Endodermal cell (in vitro differentiated cells): Measurements from ENCODE around the gene LYSMD3. TPM values are rescaled to one million over a fixed set of nuclear protein-coding genes. Genes with fewer than 3 reads are reported as not detected.

Source experiments
- DNase-seq: peaks from one replicate; pipeline ENCODE4 v3.0.0-alpha.2; 2017
- H3K27ac ChIP-seq: 2 replicates; pipeline ENCODE4 v1.5.1; 2013; ENCODE audit warnings: mild to moderate bottlenecking, low read depth, low read length, moderate library complexity
- H3K27me3 ChIP-seq: 2 replicates; pipeline ENCODE4 v1.6.1; 2013; ENCODE audit warnings: mild to moderate bottlenecking, low read length, moderate library complexity; ENCODE audit not compliant: insufficient read depth, control insufficient read depth, poor library complexity, severe bottlenecking
- H3K36me3 ChIP-seq: 2 replicates; pipeline ENCODE4 v1.7.0; 2013; ENCODE audit warnings: mild to moderate bottlenecking, low read length, moderate library complexity; ENCODE audit not compliant: control insufficient read depth, insufficient read depth
- H3K4me1 ChIP-seq: one replicate; pipeline ENCODE4 v1.7.0; 2013; ENCODE audit warnings: low read length; ENCODE audit not compliant: control insufficient read depth, insufficient read depth
- H3K4me3 ChIP-seq: 2 replicates; pipeline ENCODE4 v1.5.1; 2013; ENCODE audit warnings: mild to moderate bottlenecking, low read length, moderate library complexity
- H3K9ac ChIP-seq: 2 replicates; pipeline ENCODE4 v1.6.1; 2013; ENCODE audit warnings: mild to moderate bottlenecking, low read length, moderate library complexity; ENCODE audit not compliant: poor library complexity, severe bottlenecking; ENCODE audit errors: extremely low read depth
- H3K9me3 ChIP-seq: 2 replicates; pipeline ENCODE4 v1.6.1; 2013; ENCODE audit warnings: mild to moderate bottlenecking, low read length, moderate library complexity; ENCODE audit not compliant: control insufficient read depth
- H3K27ac Mint-ChIP-seq: 2 replicates; pipeline ENCODE4 v1.8.0; 2020; ENCODE audit warnings: mixed read lengths
- H3K27me3 Mint-ChIP-seq: 2 replicates; pipeline ENCODE4 v1.8.0; 2021; ENCODE audit warnings: mild to moderate bottlenecking, mixed read lengths; ENCODE audit not compliant: insufficient read depth
- H3K36me3 Mint-ChIP-seq: 2 replicates; pipeline ENCODE4 v1.8.0; 2020; ENCODE audit warnings: low read depth, mixed read lengths
- H3K4me1 Mint-ChIP-seq: 2 replicates; pipeline ENCODE4 v1.8.0; 2020; ENCODE audit warnings: mixed read lengths
- H3K4me3 Mint-ChIP-seq: 2 replicates; pipeline ENCODE4 v1.8.0; 2020; ENCODE audit warnings: mild to moderate bottlenecking, moderate library complexity, mixed read lengths
- H3K9me3 Mint-ChIP-seq: 2 replicates; pipeline ENCODE4 v1.8.0; 2020; ENCODE audit warnings: mild to moderate bottlenecking, mixed read lengths
- CTCF ChIP-seq: fragments of 200-600 bp; sonication (generic); conservative IDR thresholded peaks from 2 replicates; pipeline ENCODE4 v1.5.0; 2021; ENCODE audit warnings: antibody characterized with exemption, mild to moderate bottlenecking
- WGBS, 2 experiments: methylation state at CpG; one replicate each; pipeline versions ENCODE4 v1.1.5 to v1.1.7; 2013; ENCODE audit warnings: missing lambda C conversion rate in 2 of 2, mixed read lengths in 1 of 2; ENCODE audit not compliant: insufficient coverage in 1 of 2, insufficient read length in 1 of 2; 5-methylcytosine and 5-hydroxymethylcytosine counted together
- total RNA-seq, 2 donors: library from RNA; stranded (reverse); fragmentation: NEBNext Ultra II Directional in 1 of 2; extraction: Animal tissue kit (Norgen Biotek cat#: 25700) in 1 of 2; gene quantifications; 2 replicates in 1 of 2; 3 replicates in 1 of 2; pipeline ENCODE4 v1.2.1, GENCODE V29; 2021

LYSMD3 gene
- total RNA-seq, 2 donors from 2014 or later = 18.2 to 18.7 TPM

- Histone ChIP-seq H3K27me3 (no peaks in the 10 kb centered on the region), H3K4me1 (peaks cover 7% of the 10 kb centered on the region), H3K36me3 (no peaks in the 10 kb centered on the region), H3K9ac (no peak overlapping the region), H3K4me3 (peak overlapping the region; percentile 89), H3K27ac (no peak overlapping the region), H3K9me3 (no peaks in the 10 kb centered on the region)
- no peak for TF ChIP-seq CTCF
- DNase-seq = no peak
- Mint-ChIP-seq H3K4me3 (peak overlapping the region; percentile 85), H3K4me1 (peaks cover 43% of the 10 kb centered on the region), H3K9me3 (peaks cover 5% of the 10 kb centered on the region), H3K27me3 (no peaks in the 10 kb centered on the region), H3K36me3 (peaks cover 11% of the 10 kb centered on the region), H3K27ac (peak overlapping the region; percentile 90)
- WGBS, 2 experiments = 45 to 55% methylated on average over 9 of the region's 9 CpGs
These were observed 56.5 kb downstream of the LYSMD3 start for GRCh38 chr5:90472783-90473395.

Other genes with a start within 250 kb of the LYSMD3 start
- gene CETN3, start 119.8 kb downstream of the LYSMD3 start, total RNA-seq = 10 to 100 TPM; 50.7 to 65.1 TPM
- gene MBLAC2, start 54.8 kb downstream of the LYSMD3 start, total RNA-seq = 1 to 10 TPM; 3.5 to 5.0 TPM
- 10 to 100 TPM in 1 of 2 donors, 1 to 10 TPM in 1; 6.3 to 16.4 TPM for gene POLR3G, start 54.7 kb downstream of the LYSMD3 start, total RNA-seq
- 100 to 1,000 TPM in 1 of 2 donors, 10 to 100 TPM in 1; 97.6 to 117 TPM for gene ADGRV1, start 29.2 kb upstream of the LYSMD3 start, total RNA-seq